Measurements from ENCODE around the gene LHFPL6.

Gene LHFPL6

GRCh38 chr13:39567569-39567968, 35.4 kb downstream of the LHFPL6 start:
- no peak for TF ChIP-seq ZBTB7A (IDR thresholded peaks at IDR 0.05; ENCODE audit: low read depth)
- no peak for TF ChIP-seq YY1 (IDR thresholded peaks at IDR 0.05; ENCODE audit: low read depth)
- no peak for TF ChIP-seq TAF1 (IDR thresholded peaks at IDR 0.05; ENCODE audit: low read depth)
- no peak for TF ChIP-seq REST (IDR thresholded peaks at IDR 0.05; ENCODE audit: low read depth)
- TF ChIP-seq RAD21 (IDR thresholded peaks at IDR 0.05; ENCODE audit: low read depth), result no peak
- no peak for TF ChIP-seq FOXM1 (IDR thresholded peaks at IDR 0.05; ENCODE audit: borderline replicate concordance, low read depth)
- TF ChIP-seq TEAD4 (IDR thresholded peaks at IDR 0.05), result no peak
- no peak for TF ChIP-seq EGR1 (IDR thresholded peaks at IDR 0.05)
- no peak for TF ChIP-seq MAX (IDR thresholded peaks at IDR 0.05)

GRCh38 chr13:39566216-39566869, 36.6 kb downstream of the LHFPL6 start:
- TF ChIP-seq CREB1 (IDR thresholded peaks at IDR 0.05; ENCODE audit: low read depth) (no peak), RAD21 (IDR thresholded peaks at IDR 0.05; ENCODE audit: low read depth) (no peak), FOXM1 (IDR thresholded peaks at IDR 0.05; ENCODE audit: borderline replicate concordance, low read depth) (no peak), TCF12 (IDR thresholded peaks at IDR 0.05; ENCODE audit: low read depth) (no peak), MAX (IDR thresholded peaks at IDR 0.05) (no peak), ZBTB7A (IDR thresholded peaks at IDR 0.05; ENCODE audit: low read depth) (no peak), NFIC (IDR thresholded peaks at IDR 0.05) (no peak), EGR1 (IDR thresholded peaks at IDR 0.05) (no peak), TAF1 (IDR thresholded peaks at IDR 0.05; ENCODE audit: low read depth) (no peak), REST (IDR thresholded peaks at IDR 0.05; ENCODE audit: low read depth) (no peak), TEAD4 (IDR thresholded peaks at IDR 0.05) (no peak), YY1 (IDR thresholded peaks at IDR 0.05; ENCODE audit: low read depth) (no peak), CEBPB (IDR thresholded peaks at IDR 0.05) (no peak), USF1 (IDR thresholded peaks at IDR 0.05) (no peak), EP300 (IDR thresholded peaks at IDR 0.05; ENCODE audit: borderline replicate concordance) (no peak)

- no peak for TF ChIP-seq MAX (IDR thresholded peaks at IDR 0.05)
- no peak for TF ChIP-seq TCF12 (IDR thresholded peaks at IDR 0.05; ENCODE audit: low read depth)
- peak; percentile 66; the same call in 1 of the 2 replicates for TF ChIP-seq EP300 (IDR thresholded peaks at IDR 0.05; ENCODE audit: borderline replicate concordance)
- TF ChIP-seq EGR1 (IDR thresholded peaks at IDR 0.05), result no peak
- peak; percentile 82 for TF ChIP-seq TEAD4 (IDR thresholded peaks at IDR 0.05)
- TF ChIP-seq REST (IDR thresholded peaks at IDR 0.05; ENCODE audit: low read depth), result no peak
- TF ChIP-seq ZBTB7A (IDR thresholded peaks at IDR 0.05; ENCODE audit: low read depth), result no peak
- no peak for TF ChIP-seq TAF1 (IDR thresholded peaks at IDR 0.05; ENCODE audit: low read depth)
- TF ChIP-seq NFIC (IDR thresholded peaks at IDR 0.05), result no peak
Observed at GRCh38 chr13:39565036-39565949, 37.7 kb downstream of the LHFPL6 start.

- TF ChIP-seq CREB1 (IDR thresholded peaks at IDR 0.05; ENCODE audit: low read depth), result no peak
- TF ChIP-seq ZBTB7A (IDR thresholded peaks at IDR 0.05; ENCODE audit: low read depth), result no peak
- no peak for TF ChIP-seq TAF1 (IDR thresholded peaks at IDR 0.05; ENCODE audit: low read depth)
- no peak for TF ChIP-seq EGR1 (IDR thresholded peaks at IDR 0.05)
- TF ChIP-seq NFIC (IDR thresholded peaks at IDR 0.05), result no peak
- TF ChIP-seq RAD21 (IDR thresholded peaks at IDR 0.05; ENCODE audit: low read depth), result no peak
- no peak for TF ChIP-seq USF1 (IDR thresholded peaks at IDR 0.05)
- TF ChIP-seq TEAD4 (IDR thresholded peaks at IDR 0.05), result no peak
- TF ChIP-seq YY1 (IDR thresholded peaks at IDR 0.05; ENCODE audit: low read depth), result no peak
Observed at GRCh38 chr13:39563470-39563735, 39.6 kb downstream of the LHFPL6 start.
